Measurements from ENCODE around the gene OR52B6. TPM values are rescaled to one million over a fixed set of nuclear protein-coding genes. Genes with fewer than 3 reads are reported as not detected.

Gene OR52B6
- polyA plus RNA-seq, 1 donor from 2014 or later, result not detected

DNA sequence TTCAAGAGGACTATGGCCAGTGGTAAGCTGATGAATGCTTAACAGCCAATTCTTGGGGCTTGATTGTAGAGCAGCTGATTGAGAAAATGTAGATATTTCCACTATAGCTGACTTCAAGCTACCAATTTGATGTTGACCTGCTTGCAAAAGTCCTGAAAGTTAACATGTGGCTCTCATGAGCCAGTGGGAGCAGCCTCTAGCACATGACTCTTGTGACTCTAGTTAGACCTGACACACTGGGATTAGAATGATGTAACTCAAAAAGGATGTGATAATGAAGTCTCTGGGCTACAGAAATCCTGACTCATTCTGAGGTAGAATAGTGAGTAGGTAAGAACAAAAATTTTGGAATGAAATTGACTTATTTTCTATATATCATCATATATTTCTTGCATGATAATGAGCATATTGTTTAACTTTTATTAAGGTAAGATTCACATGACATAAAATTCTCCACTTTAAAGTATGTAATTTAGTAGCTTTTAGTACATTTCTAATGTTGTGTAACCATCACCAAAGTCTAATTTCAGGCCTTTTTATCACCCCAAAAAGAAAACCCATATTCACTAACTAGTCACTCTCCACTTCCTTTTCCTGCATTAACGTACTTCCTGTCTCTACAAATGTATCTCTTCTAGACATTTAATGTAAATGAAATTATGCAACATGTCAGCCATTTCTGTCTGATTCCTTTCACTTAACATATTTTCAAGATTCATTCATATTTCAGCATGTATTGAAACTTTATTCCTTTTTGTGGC, 16.2 kb upstream of the OR52B6 start:
- no peak overlapping the region for H3K4me3 ChIP-seq (ENCODE audit: low read length)
- H2AFZ ChIP-seq (ENCODE audit: low read depth, low read length), result no peak overlapping the region

DNA sequence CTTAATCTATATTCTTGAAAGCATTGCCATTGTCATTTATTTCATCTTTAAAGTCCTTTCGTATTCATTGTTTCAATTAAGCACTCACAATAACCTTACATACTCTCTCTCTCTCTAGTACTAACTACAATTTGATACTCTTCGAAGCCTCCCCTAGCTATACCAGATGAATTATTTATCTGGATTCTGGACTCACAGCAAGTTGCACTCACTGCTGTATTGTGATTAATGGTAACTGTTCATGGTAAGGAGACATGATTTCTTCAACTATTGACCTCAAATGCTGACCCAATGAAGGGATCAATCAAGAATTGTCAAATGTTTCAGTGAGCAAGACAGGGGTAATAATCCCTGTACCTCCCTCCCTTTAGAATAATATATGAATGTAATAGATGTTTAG, 6.0 kb upstream of the OR52B6 start:
- no peaks in the 10 kb centered on the region for H3K79me2 ChIP-seq (replicated peaks; ENCODE audit: insufficient read depth, low read length)
- H3K9me3 ChIP-seq (ENCODE audit: low read length), result no peaks in the 10 kb centered on the region
- no peak overlapping the region for H2AFZ ChIP-seq (ENCODE audit: low read depth, low read length)
- no peak overlapping the region for H3K4me3 ChIP-seq (ENCODE audit: low read length)
- TF ChIP-seq EZH2 (IDR thresholded peaks at IDR 0.05; ENCODE audit: borderline replicate concordance, insufficient read depth, low read length, poor library complexity, severe bottlenecking) (no peak), POLR2AphosphoS5 (IDR thresholded peaks at IDR 0.05) (no peak), TAF1 (IDR thresholded peaks at IDR 0.05; ENCODE audit: low read depth) (no peak), EP300 (conservative IDR thresholded peaks at IDR 0.05; ENCODE audit: poor library complexity, severe bottlenecking) (no peak), RAD21 (conservative IDR thresholded peaks at IDR 0.05) (no peak), SMC3 (conservative IDR thresholded peaks at IDR 0.05; ENCODE audit: poor library complexity) (no peak), MXI1 (conservative IDR thresholded peaks at IDR 0.05; ENCODE audit: poor library complexity, severe bottlenecking) (no peak)
- TF ChIP-seq, protein P1, sequence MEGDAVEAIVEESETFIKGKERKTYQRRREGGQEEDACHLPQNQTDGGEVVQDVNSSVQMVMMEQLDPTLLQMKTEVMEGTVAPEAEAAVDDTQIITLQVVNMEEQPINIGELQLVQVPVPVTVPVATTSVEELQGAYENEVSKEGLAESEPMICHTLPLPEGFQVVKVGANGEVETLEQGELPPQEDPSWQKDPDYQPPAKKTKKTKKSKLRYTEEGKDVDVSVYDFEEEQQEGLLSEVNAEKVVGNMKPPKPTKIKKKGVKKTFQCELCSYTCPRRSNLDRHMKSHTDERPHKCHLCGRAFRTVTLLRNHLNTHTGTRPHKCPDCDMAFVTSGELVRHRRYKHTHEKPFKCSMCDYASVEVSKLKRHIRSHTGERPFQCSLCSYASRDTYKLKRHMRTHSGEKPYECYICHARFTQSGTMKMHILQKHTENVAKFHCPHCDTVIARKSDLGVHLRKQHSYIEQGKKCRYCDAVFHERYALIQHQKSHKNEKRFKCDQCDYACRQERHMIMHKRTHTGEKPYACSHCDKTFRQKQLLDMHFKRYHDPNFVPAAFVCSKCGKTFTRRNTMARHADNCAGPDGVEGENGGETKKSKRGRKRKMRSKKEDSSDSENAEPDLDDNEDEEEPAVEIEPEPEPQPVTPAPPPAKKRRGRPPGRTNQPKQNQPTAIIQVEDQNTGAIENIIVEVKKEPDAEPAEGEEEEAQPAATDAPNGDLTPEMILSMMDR (IDR thresholded peaks at IDR 0.05; ENCODE audit: poor library complexity, severe bottlenecking), result no peak
- TF ChIP-seq, protein P2, sequence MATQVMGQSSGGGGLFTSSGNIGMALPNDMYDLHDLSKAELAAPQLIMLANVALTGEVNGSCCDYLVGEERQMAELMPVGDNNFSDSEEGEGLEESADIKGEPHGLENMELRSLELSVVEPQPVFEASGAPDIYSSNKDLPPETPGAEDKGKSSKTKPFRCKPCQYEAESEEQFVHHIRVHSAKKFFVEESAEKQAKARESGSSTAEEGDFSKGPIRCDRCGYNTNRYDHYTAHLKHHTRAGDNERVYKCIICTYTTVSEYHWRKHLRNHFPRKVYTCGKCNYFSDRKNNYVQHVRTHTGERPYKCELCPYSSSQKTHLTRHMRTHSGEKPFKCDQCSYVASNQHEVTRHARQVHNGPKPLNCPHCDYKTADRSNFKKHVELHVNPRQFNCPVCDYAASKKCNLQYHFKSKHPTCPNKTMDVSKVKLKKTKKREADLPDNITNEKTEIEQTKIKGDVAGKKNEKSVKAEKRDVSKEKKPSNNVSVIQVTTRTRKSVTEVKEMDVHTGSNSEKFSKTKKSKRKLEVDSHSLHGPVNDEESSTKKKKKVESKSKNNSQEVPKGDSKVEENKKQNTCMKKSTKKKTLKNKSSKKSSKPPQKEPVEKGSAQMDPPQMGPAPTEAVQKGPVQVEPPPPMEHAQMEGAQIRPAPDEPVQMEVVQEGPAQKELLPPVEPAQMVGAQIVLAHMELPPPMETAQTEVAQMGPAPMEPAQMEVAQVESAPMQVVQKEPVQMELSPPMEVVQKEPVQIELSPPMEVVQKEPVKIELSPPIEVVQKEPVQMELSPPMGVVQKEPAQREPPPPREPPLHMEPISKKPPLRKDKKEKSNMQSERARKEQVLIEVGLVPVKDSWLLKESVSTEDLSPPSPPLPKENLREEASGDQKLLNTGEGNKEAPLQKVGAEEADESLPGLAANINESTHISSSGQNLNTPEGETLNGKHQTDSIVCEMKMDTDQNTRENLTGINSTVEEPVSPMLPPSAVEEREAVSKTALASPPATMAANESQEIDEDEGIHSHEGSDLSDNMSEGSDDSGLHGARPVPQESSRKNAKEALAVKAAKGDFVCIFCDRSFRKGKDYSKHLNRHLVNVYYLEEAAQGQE (IDR thresholded peaks at IDR 0.05; ENCODE audit: borderline replicate concordance), result no peak
- no peak overlapping the region for H3K9ac ChIP-seq (ENCODE audit: low read length)
- no peaks in the 10 kb centered on the region for H4K20me1 ChIP-seq (ENCODE audit: insufficient read depth)
- no peak overlapping the region for H3K27ac ChIP-seq (ENCODE audit: low read length)
- no peak overlapping the region for H3K4me2 ChIP-seq (ENCODE audit: low read length)
- H3K9me2 ChIP-seq (ENCODE audit: insufficient read depth, low read length), result no peaks in the 10 kb centered on the region
- no peaks in the 10 kb centered on the region for H3K27me3 ChIP-seq (ENCODE audit: insufficient read depth, low read depth, low read length)
- H3K36me3 ChIP-seq (ENCODE audit: insufficient read depth, low read length), result no peaks in the 10 kb centered on the region
- no peaks in the 10 kb centered on the region for H3F3A ChIP-seq (ENCODE audit: insufficient read depth, low read length, poor library complexity, severe bottlenecking)

More for the DNA sequence above, 16.2 kb upstream of the OR52B6 start:
- H3K36me3 ChIP-seq (ENCODE audit: insufficient read depth, low read length), result no peaks in the 10 kb centered on the region
- TF ChIP-seq, protein P2 (IDR thresholded peaks at IDR 0.05; ENCODE audit: borderline replicate concordance), result no peak
- TF ChIP-seq EP300 (conservative IDR thresholded peaks at IDR 0.05; ENCODE audit: poor library complexity, severe bottlenecking) (no peak), TAF1 (IDR thresholded peaks at IDR 0.05; ENCODE audit: low read depth) (no peak), SMC3 (conservative IDR thresholded peaks at IDR 0.05; ENCODE audit: poor library complexity) (no peak), MXI1 (conservative IDR thresholded peaks at IDR 0.05; ENCODE audit: poor library complexity, severe bottlenecking) (no peak), POLR2AphosphoS5 (IDR thresholded peaks at IDR 0.05) (no peak), EZH2 (IDR thresholded peaks at IDR 0.05; ENCODE audit: borderline replicate concordance, insufficient read depth, low read length, poor library complexity, severe bottlenecking) (no peak), RAD21 (conservative IDR thresholded peaks at IDR 0.05) (no peak)
- TF ChIP-seq, protein P1 (IDR thresholded peaks at IDR 0.05; ENCODE audit: poor library complexity, severe bottlenecking), result no peak
- no peaks in the 10 kb centered on the region for H3K79me2 ChIP-seq (replicated peaks; ENCODE audit: insufficient read depth, low read length)
- H3K27me3 ChIP-seq (ENCODE audit: insufficient read depth, low read depth, low read length), result no peaks in the 10 kb centered on the region
- no peak overlapping the region for H3K9ac ChIP-seq (ENCODE audit: low read length)
- H3K9me3 ChIP-seq (ENCODE audit: low read length), result no peaks in the 10 kb centered on the region
- no peaks in the 10 kb centered on the region for H3F3A ChIP-seq (ENCODE audit: insufficient read depth, low read length, poor library complexity, severe bottlenecking)
- no peaks in the 10 kb centered on the region for H3K9me2 ChIP-seq (ENCODE audit: insufficient read depth, low read length)
- no peaks in the 10 kb centered on the region for H4K20me1 ChIP-seq (ENCODE audit: insufficient read depth)
- H3K27ac ChIP-seq (ENCODE audit: low read length), result no peak overlapping the region
- H3K4me2 ChIP-seq (ENCODE audit: low read length), result no peak overlapping the region
